Loucy (cell line): ENCODE data around the gene PRKAG3.

ENCODE experiments used
- CTCF ChIP-seq: fragments of 200-600 bp; sonication (generic); conservative IDR thresholded peaks from 2 replicates; pipeline ENCODE4 v1.5.1; 2014; ENCODE audit warnings: mild to moderate bottlenecking, antibody characterized with exemption, low read length
- EZH2phosphoT487 ChIP-seq: fragments of 200-600 bp; IDR thresholded peaks from 2 replicates; pipeline ENCODE4 v1.6.1; 2018; ENCODE audit warnings: antibody characterized with exemption, mild to moderate bottlenecking, moderate library complexity, borderline replicate concordance

GRCh38 chr2:218852911-218853667, 21.5 kb upstream of the PRKAG3 start:
- TF ChIP-seq CTCF (peak; percentile 83), EZH2phosphoT487 (no peak)
